SK-N-SH treated with all-trans-retinoic acid at 6 μM for 48 hours (cell line): ENCODE results near the gene FAM174A.

Experiments used
- GLIS3 ChIP-seq: fragments of 250-450 bp; sonication (Bioruptor Pico); IDR thresholded peaks from 2 replicates; pipeline ENCODE4 v1.5.0; 2020; ENCODE audit warnings: mild to moderate bottlenecking, moderate library complexity
- PATZ1 ChIP-seq: fragments of 250-450 bp; sonication (Bioruptor Pico); IDR thresholded peaks from 2 replicates; pipeline ENCODE4 v1.8.0; 2020; ENCODE audit warnings: mild to moderate bottlenecking, moderate library complexity, borderline replicate concordance
- TSHZ2 ChIP-seq: fragments of 250-450 bp; sonication (Bioruptor Pico); IDR thresholded peaks from 2 replicates; pipeline ENCODE4 v1.5.0; 2020; ENCODE audit warnings: mild to moderate bottlenecking, moderate library complexity
- ZC3H10 ChIP-seq: fragments of 250-450 bp; sonication (Bioruptor Pico); IDR thresholded peaks from 2 replicates; pipeline ENCODE4 v1.5.1; 2021; ENCODE audit warnings: mild to moderate bottlenecking, moderate library complexity
- ZNF70 ChIP-seq: fragments of 450-650 bp; formaldehyde crosslinking; IDR thresholded peaks from 2 replicates; pipeline ENCODE4 v1.5.0; 2020; ENCODE audit warnings: mild to moderate bottlenecking, moderate library complexity
- ZNF8 ChIP-seq: fragments of 450-650 bp; formaldehyde crosslinking; IDR thresholded peaks from 2 replicates; pipeline ENCODE4 v1.5.0; 2020; ENCODE audit warnings: mild to moderate bottlenecking, moderate library complexity

- TF ChIP-seq GLIS3 (CRISPR knock-in tag) (no peak), TSHZ2 (CRISPR knock-in tag) (no peak), PATZ1 (CRISPR knock-in tag) (no peak), ZNF70 (no peak), ZNF8 (CRISPR knock-in tag) (no peak), ZC3H10 (CRISPR knock-in tag) (no peak)
These were observed 81.1 kb downstream of the FAM174A start for GRCh38 chr5:100616291-100616690.
